ENCODE measurements around the gene LRRC32.
"Not testable (repeated sequence)": the region's sequence is repeated elsewhere in the genome, so short reads cannot be mapped to it uniquely, and the experiment has no call there.

Gene LRRC32

DNA sequence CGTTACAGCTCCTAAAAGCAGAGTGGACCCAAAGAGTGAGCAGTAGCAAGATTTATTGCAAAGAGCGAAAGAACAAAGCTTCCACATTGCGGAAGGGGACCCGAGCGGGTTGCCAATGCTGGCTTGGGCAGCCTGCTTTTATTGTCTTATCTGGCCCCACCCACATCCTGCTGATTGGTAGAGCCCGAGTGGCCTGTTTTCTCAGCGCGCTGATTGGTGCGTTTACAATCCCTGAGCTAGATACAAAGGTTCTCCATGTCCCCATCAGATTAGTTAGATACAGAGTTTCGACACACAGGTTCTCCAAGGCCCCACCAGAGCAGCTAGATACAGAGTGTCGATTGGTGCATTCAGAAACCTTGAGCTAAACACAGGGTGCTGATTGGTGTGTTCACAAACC, 62.3 kb downstream of the LRRC32 start:
- not testable (repeated sequence) for DNase-seq
